Urothelium cell line (cell line): ENCODE results near the gene BCL6.
A peak's percentile ranks its signal among the peaks of the same experiment; 100 is the strongest.

Source experiments
- DNase-seq: peaks from one replicate; pipeline ENCODE4 v3.0.0; 2011; ENCODE audit warnings: low spot score, mixed read lengths
- FAIRE-seq: peaks from 2 replicates; lab custom pipeline; 2011; peaks lifted over from hg19 to GRCh38; lab: Jason Lieb, UNC

BCL6 gene

DNA sequence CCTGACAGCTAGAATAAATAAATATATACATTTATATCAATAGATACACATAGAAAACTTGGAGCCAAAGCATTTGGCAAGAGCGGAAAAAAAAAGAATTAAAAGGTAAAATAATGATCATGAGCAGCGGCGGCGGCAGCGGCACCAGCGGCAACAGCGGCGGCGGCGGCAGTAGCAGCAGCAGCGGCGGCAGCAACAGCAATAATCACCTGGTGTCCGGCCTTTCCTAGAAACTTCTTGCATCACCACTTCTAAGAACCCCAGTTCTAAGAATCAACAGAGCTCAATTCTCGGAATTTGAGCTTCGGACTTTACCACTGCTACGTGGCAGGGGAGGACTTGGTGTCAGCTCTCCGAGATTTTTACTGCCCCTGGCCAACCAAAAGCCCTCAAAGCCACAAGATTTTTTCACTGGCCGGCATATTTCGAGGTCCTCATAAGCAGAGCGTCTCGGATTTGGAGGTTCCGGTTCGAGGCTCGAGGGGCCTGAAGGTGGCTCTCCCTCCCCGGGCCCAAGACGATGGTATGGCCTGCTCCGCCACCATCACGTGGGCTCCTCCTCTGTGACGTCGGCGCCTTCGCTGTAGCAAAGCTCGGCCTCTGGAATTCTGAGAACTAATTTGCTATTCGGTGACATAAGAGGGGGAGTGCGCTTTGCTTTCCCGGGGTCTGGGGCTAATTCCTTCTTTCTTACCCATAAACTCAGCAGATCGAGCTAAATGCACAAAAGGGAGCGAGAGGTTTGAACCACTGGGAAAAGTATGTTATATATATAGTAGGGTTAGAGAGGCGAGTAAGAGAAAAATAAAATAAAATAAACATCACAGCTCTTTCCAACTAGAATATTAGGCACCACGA lies at the start of gene BCL6:
TSS of gene BCL6 (minus strand) at position 268 of the 858 bp plus-strand sequence. CDS start 11,775 bp downstream, outside the sequence.
- FAIRE-seq: no peak
- DNase-seq: peak; percentile 90

DNA sequence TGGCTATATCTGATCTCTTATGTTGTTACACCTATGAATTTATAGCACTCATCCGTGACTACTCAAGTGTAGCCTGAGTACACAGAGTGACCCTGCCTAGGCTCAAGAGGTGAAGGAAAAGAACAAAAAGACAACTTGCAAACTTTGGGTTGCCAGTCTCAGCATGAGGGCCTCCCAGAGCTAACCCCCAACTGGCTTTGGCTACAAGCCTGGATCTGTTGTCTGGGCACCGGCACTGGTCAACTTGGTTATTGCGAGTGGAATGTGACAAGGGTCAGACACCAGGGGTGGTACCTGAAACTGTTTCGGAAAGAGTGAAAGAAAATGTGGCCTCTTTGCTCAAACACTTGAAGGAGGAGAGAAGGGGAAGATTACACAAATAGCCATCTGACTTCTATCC lies 49.5 kb upstream of the BCL6 start:
- FAIRE-seq (no peak), DNase-seq (no peak)

DNA sequence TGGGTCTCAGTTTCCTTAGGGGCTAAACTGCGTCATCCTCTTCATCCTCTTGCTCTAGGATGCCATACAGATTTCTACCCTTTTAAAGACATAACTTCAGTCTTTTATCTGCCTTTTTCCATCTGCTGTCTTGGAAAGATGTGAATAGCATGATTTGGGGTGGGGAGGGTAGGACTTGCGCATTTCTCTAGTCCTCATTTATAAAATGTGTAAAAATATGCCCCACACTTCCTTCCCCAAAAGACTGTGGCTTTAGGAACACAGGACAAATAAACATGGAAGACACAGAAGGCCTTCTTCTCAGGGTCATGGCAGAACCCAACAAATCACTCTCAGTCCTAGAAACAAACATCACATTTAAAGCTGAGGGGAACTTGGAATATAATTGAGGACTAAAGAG lies 48.4 kb upstream of the BCL6 start:
- DNase-seq: no peak
- no peak for FAIRE-seq

DNA sequence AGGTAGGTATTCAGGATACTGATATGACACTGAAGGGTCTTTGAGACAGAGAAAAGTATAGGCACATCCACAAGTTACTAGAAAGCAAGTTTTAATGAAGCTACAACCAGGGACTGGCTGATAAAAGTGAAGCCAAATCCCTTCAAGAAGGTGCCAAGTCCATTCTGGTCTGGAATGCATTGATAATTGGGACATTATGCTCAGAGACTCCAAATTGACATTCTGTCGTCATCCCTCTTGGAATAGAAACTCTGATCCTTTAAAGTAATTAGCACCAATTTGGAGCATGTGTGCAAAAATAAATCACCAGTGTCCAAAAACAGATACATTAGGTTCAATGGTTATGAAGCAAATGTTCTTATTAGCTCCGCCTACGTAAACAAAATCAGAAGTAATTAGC lies 47.3 kb upstream of the BCL6 start:
- DNase-seq: no peak
- no peak for FAIRE-seq

DNA sequence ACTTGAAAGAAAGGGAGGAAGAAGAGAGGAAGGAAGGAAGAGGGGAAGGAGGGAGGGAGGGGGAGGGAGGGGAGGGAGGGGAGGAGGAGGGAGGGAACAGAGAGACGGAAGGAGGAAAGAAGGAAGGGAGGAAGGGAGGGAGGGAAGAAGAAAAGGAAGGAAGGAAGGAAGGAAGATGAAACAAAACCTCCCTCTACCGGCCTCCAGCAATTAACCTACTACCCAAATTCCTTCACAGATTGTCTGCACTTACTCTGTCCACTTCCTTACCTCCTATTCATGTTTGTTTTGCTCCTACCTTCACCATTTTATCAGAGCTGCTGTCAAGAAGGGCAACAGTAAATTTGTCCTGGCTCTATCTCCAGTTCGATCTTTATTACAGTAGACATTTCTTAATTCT lies 44.6 kb upstream of the BCL6 start:
- FAIRE-seq: no peak

DNA sequence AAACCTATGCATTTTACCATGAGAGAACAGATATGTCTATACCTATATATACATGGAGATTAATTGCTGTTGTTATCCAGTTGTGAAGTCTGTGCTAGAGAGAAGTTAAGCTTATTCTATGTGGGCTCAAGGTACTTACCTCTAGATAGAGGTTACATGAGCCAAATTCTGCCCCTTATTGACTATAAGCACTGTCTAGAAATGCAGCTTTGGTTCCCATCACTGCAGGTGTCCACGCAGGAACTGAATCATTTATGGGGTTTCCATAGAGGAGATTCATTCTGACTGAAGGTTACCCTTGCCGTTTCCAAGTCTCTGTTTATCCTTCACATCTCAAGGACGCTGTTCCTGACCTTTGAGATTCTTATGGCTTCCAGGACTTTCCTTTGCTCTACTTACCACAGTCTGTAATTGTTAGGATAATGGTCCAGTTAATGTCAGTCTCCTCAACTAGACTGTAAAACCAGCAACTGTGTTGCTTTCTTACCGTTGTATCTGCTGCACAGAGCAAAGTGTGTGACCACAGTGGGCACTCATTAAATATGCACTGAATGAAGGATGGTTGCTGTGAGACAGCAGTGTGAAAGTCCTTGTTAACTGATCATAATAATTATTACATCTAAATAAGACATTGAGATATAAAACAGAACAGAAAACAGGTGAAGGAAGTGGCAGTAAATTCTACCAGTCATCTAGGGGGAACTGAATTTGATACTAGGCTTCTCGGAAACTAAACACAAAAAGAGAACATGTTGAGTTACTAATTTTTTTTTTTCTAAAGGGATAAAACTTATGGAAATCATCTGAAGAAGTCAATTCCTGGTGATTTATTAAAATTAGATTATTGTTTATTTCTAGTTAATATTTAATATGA lies 44.0 kb upstream of the BCL6 start:
- no peak for DNase-seq
- FAIRE-seq: no peak

More for the DNA sequence above, 44.6 kb upstream of the BCL6 start:
- no peak for DNase-seq

DNA sequence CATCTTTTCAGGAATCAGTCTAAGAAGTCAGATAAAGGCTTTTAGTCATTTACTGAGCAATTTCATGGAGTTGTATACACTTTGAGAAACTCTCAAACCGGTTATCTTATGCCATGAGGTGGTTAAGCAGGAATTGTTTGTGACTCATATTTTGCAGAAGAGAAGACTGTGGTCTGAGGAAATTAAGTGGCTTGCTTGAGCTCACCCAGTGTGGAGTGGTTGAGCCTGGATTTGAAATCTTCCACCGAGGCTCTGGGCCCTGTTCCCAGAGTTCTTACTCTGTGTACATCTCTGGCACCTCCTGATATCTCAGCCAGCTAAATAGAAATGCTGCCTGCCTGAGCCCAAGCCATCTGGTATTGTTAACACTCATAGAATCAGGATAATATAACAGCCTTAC lies 37.8 kb upstream of the BCL6 start:
- FAIRE-seq (no peak), DNase-seq (peak; percentile 23)

DNA sequence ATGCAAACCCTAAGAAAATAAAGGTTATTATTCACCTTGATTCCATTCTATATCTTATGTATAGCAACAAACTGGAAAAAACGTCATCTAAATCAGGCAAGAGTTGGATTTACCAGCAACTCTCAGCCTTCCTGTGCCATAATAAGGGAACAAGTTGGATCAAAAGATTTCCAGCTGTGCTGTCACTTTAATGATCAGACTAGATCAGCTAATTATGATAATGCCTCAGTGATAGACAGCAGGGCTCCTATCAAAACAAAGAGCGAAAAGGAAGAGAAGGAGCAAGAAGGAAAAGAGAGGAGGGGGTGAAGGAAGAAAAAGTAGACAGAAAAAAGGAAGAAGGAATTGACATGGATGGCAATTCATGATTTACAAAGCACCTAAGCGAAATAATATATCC lies 36.7 kb upstream of the BCL6 start:
- no peak for DNase-seq
- FAIRE-seq: no peak

DNA sequence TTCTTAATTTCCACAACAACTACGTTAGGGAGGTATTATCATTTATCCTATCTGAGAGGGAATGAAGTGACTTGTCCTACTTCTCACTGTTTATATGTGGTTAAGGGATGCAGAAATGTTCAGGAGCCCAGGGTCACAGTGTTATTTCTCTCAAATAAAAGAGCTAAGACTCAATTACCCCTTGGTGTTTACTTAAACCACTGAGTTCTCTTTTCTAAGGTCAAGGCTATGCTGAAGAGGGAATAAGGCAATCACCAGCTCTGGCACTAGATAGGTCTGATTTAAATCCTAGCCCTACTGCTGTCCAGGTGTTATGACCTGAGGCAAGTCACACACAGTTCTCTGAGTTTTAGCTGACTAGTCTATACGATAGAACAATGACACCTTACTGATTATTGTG lies 35.7 kb upstream of the BCL6 start:
- DNase-seq (no peak), FAIRE-seq (no peak)

DNA sequence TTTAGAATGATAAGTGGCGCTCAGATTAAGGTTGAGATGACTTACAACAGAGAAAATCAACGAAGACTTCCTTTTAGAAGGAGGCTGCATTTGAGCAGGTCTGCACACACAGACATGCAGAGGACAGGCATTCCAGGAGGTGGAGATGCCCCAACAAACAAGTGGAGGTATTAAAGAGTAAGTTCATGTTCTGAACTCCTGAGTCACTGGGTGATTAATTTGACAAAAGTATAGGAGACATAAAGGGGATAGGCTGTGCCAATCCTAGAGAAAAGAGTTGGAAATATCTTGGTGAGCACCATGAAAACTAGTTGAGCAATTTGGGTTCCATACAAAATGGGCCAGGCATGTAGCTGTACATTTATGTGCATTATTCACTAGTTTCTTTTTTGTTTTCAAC lies 33.5 kb upstream of the BCL6 start:
- DNase-seq (no peak), FAIRE-seq (no peak)

DNA sequence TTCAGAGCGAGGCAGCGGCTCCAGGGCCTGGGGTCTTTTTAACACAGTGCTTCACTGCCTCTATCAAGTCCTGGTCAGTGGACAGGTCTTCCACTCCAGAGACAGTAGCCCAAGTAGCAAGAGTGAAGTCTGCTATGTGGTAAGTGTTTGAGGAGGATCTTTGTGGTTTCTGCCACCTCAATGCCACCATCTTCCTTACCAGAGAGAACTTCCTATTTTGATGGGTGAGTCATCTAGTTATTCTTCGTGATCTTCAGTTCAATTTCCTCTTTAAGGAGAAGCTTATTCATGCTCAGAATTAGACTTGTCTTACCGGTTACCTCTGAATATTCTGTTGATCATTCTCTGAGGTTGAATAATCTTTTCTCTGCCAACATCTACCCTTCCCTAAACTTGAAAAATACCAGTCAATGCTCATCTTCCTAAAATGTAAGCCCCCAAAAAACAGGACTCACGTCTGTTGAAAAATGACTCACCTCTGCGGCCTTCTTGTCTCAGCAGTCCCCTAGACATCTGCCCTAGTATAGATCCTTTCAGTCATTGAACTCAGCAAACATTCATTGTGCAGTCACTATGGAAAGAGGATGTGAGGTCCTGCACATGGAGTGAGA lies 32.2 kb upstream of the BCL6 start:
- FAIRE-seq (no peak), DNase-seq (peak; percentile 13)

DNA sequence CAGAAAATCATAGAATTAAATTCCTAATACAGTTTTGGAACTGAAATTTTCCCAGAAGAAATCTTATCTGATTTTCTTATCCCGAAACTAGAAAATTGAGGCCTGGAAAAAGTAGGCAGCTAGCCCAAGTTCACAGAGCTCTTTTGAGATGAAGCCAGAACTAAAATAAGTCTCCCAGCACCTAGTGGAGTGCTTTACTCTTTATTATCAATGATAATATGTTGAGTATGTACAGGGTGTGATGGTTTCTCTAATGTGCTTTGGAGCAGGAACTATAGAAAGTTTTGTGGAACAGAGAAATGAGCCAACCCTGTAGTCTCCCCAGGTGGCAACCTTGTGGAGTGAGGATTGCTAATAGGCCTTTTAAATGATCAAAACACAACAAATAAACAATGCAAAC lies 30.3 kb upstream of the BCL6 start:
- no peak for FAIRE-seq
- no peak for DNase-seq

DNA sequence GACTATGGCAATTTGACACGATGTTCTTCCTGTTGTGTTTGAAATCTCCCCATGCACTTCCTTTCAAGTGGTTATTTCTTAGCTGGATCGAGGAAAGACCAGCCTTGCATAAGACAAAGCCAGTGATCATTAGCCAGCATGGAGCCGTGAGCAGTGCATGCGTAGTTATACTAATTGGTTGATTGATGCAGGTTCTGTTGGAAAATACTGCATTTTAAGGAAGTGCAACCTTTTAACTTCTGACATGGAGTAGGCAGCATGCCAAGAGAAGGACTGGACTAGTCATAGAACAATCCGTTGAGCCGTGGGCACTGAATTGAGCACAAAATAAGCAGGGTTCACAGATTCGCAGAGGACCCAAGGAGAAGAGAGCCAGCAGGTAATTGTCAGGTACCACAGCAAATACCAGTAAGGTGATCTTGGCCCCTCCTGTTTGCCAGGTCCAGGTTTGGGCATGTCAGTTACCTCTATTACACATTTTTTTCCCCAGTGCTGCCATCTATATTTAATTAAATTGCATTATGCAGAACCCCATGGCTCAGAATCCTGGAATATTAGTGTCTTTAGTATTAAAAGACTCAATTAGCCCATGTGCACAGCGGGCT lies 29.0 kb upstream of the BCL6 start:
- DNase-seq (no peak), FAIRE-seq (no peak)

DNA sequence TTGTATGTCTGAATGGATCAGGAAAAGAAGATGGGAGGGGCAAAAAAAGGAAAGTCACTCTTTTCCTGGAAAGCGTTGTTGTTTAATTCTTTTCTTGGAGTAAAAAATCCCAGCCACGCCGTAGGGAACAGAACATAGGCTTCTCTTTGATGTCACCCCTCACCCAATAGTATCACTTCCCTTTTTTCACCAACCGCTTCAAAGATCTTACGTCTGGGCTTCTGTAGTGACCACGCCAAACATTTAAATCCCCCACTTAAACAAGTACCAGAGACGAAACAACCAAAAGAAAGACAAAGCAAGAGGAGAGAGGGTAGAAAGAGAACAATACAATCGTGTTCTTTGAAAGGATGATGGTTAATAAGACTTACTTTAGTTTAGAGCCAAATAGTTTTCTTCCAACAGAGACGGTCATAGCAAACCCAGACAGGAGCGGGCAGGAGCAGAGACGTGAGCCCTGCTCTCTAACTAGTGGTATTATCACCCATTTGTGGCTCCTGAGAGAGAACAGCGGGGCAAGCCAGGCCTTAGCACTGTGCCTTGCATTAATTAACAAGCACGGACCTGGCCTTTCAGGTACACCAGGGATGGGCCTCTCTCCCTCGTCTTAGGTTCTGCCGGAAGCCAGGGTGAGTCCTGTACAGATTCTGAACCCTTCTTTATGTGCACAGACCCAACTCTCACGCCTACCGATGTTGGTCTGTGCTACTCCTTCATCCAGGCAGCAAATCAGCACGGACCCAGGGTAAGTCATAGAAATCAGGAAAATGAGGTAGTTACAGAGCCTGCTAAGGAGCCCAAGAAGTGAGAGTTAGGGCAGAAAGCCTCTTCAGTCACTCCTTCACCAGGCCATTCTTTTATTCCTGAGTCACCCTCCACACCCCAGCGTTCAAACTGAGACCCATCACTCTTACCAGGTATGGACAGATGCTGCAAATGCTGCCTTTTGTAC lies 28.2 kb upstream of the BCL6 start:
- no peak for DNase-seq
- no peak for FAIRE-seq

DNA sequence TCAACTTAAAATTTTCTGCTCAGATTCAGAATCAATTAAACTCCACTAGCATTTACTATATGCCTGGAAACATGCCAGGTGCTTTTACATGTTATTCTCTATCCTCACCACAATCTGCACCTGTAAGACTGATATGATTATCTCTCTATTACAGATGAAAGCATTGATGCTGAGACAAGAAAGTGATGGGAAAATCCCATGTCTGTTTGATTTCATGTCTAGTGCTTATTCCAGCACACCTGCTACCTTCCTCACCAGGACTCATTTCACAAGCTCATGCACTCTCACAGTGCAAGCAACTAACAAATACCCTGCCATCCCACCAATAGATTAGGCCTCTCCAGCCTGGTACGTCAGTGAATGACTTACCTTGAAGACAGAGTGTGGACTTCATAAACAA lies 25.0 kb upstream of the BCL6 start:
- FAIRE-seq (peak; percentile 35), DNase-seq (no peak)

DNA sequence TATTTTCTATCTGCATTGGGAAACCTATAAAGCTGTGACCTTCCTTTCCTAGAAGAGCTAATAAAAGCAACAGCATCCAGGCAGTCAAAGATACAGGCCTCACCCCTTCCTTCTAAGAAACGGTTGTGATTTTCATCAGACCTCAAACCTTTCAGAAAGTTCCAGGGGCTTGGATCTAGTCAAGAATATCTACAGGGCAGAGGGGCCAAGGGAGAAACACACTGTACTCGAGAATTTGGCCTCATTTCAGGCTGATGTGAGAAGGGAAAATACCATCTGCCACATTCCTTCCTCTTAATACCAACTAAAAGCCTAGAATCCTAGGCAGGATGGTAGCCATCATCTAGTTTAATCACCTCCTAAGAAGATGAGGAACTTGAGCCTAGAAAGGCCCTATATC lies 24.5 kb upstream of the BCL6 start:
- FAIRE-seq (no peak), DNase-seq (no peak)

DNA sequence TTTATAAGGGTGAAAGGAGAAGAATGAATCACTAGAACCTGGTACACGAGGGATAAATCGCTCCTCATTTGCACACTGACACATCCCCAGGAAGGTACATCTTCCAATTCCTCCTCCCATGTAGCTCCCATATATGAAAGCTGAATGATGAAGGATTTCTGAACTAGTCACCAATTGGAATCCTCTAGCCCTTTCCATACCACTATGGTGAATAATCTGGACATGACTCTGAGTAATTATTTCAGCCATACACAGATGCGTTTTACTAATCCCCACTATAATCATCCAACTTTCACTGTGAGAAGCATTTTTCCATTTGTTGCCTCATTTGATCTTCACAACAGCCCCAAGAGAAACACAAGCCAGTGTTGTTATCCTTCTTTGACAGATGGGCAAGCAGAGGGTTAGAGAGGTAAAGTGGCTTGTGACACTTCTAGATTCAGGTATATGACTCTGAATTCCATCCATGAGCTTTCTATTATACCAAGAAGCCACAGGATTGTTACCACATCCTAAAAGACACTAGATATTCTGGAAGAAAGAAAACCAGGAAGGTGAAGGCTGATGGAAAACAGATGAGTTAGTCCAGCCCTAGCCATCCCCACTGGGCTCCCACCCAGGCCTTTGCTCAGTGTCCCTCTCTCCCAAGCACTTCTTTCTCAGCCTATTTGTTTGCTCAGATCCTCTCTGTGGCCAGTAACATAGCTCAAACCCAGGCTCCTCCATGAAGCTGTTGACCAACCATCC lies 22.2 kb upstream of the BCL6 start:
- FAIRE-seq: no peak

DNA sequence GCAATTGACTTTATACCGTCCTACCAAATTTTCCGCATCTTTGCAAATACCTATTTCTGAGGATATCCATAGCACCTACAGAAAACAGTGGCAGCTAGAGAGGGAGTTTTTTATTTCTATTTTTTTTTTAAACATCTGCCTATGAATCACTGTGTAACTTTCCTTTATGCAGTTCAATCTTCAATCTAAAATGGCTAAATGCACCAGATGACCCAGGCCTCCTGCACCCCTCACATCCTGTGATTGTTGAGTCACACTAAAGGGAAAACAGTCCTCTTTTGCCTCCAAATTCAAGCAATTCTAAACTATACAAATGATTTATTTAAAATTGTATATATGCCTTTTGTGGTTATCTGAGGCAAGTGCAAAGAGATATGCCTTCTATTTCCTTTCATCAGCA lies 20.1 kb upstream of the BCL6 start:
- FAIRE-seq (no peak), DNase-seq (no peak)

More for the DNA sequence above, 22.2 kb upstream of the BCL6 start:
- no peak for DNase-seq
